RWPE2 (cell line): ENCODE results near the gene ARHGAP8.

Experiments
- ATAC-seq: fragments of 200-7000 bp; cut with Tn5 transposase; 3 replicates; pipeline ENCODE4 v1.9.1; 2021; ENCODE audit warnings: low read depth
- DNase-seq: peaks from one replicate; pipeline ENCODE4 v3.0.0-alpha.2; 2020; ENCODE audit warnings: low spot score
- H3K27ac ChIP-seq: fragments of 450-650 bp; 2 replicates; pipeline ENCODE4 v1.5.1; 2017; ENCODE audit warnings: mild to moderate bottlenecking; ENCODE audit not compliant: poor library complexity, severe bottlenecking
- H3K27me3 ChIP-seq: fragments of 250-450 bp; sonication (Bioruptor Pico); 2 replicates; pipeline ENCODE4 v1.5.1; 2021; ENCODE audit warnings: mild to moderate bottlenecking, moderate library complexity; ENCODE audit not compliant: insufficient read depth, poor library complexity, severe bottlenecking
- H3K36me3 ChIP-seq: fragments of 250-450 bp; sonication (Bioruptor Pico); 2 replicates; pipeline ENCODE4 v1.5.1; 2020; ENCODE audit warnings: low read depth, mild to moderate bottlenecking, moderate library complexity
- H3K4me1 ChIP-seq: fragments of 250-450 bp; sonication (Bioruptor Pico); 2 replicates; pipeline ENCODE4 v1.5.1; 2021; ENCODE audit warnings: mild to moderate bottlenecking, moderate library complexity; ENCODE audit not compliant: insufficient read depth, poor library complexity, severe bottlenecking
- H3K4me3 ChIP-seq: fragments of 250-450 bp; sonication (Bioruptor Pico); 2 replicates; pipeline ENCODE4 v1.5.1; 2021; ENCODE audit warnings: mild to moderate bottlenecking, moderate library complexity; ENCODE audit not compliant: severe bottlenecking
- H3K9me3 ChIP-seq: fragments of 250-450 bp; sonication (Bioruptor Pico); 2 replicates; pipeline ENCODE4 v1.5.1; 2021; ENCODE audit warnings: mild to moderate bottlenecking, moderate library complexity; ENCODE audit not compliant: severe bottlenecking
- TF ChIP-seq, protein P1 (sequence below): fragments of 450-650 bp; IDR thresholded peaks from one replicate; pipeline ENCODE4 v1.5.1; 2017; ENCODE audit warnings: mild to moderate bottlenecking, moderate library complexity; ENCODE audit not compliant: poor library complexity, severe bottlenecking

The ARHGAP8 gene

DNA sequence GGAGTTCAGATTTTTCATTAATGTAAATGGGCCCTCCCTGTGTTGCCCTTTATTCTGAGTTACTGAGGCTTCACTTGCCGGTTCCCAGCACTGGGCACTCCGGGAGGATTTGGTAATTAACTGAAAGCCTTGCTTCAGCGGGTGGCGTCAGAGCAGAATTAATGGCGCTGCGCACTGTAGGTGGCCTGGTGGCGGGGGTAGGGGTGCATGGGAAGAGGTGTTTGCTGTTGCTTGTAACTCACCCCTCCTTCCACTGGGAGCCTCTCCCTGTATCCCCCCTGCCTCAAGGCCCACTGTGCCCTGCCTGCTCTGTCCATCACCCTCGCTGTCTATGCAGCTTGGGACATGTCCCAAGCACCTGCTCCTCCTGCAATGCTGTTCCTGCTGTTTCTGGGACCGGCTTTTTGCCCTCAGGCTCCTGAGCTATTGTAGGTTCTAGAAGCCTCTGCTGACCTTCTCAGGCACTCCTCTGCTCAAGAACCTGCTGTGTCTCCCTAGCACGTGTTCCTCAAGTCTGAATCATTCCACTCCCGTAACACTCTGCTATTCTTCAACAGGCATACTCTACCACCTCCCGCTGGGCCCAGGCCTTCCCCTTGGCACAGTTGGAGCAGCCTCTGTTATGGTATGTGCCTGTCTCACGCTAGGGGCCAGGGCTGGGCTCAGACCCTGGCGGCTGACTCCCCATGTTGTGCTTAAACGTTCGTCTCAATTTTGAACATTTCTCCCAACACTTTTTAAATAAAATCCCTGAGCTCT lies 24.4 kb downstream of the ARHGAP8 start:
- no peaks in the 10 kb centered on the region for H3K4me1 ChIP-seq
- H3K4me3 ChIP-seq = no peak overlapping the region
- ATAC-seq (no peak), DNase-seq (no peak)
- H3K27me3 ChIP-seq = no peaks in the 10 kb centered on the region
- no peaks in the 10 kb centered on the region for H3K36me3 ChIP-seq
- TF ChIP-seq, protein P1, sequence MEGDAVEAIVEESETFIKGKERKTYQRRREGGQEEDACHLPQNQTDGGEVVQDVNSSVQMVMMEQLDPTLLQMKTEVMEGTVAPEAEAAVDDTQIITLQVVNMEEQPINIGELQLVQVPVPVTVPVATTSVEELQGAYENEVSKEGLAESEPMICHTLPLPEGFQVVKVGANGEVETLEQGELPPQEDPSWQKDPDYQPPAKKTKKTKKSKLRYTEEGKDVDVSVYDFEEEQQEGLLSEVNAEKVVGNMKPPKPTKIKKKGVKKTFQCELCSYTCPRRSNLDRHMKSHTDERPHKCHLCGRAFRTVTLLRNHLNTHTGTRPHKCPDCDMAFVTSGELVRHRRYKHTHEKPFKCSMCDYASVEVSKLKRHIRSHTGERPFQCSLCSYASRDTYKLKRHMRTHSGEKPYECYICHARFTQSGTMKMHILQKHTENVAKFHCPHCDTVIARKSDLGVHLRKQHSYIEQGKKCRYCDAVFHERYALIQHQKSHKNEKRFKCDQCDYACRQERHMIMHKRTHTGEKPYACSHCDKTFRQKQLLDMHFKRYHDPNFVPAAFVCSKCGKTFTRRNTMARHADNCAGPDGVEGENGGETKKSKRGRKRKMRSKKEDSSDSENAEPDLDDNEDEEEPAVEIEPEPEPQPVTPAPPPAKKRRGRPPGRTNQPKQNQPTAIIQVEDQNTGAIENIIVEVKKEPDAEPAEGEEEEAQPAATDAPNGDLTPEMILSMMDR = no peak
- H3K27ac ChIP-seq = no peak overlapping the region
- H3K9me3 ChIP-seq = peaks cover 2% of the 10 kb centered on the region

DNA sequence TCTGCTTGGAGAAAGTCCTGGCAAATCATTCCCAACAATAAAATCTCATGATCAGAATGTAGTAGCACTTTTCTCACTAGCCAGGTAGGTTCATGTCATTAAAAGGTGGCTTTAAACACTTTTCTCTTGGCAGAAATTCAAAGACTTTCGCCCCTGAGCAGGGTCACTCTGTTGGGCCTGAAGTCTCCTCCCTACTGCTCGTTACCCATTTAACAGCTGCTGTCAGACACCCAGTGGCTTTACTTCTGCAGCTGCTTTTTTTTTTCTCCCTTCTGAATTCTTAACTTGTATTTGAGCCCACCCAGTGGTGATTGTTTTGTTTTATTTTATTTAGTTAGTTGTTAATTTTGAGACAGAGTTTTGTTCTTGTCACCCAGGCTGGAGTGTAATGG lies 25.0 kb downstream of the ARHGAP8 start:
- no peaks in the 10 kb centered on the region for H3K4me1 ChIP-seq
- ATAC-seq = no peak
- H3K27ac ChIP-seq = no peak overlapping the region
- TF ChIP-seq, protein P1 = no peak
- peaks cover 2% of the 10 kb centered on the region for H3K9me3 ChIP-seq
- no peak for DNase-seq
- H3K4me3 ChIP-seq = no peak overlapping the region
- no peaks in the 10 kb centered on the region for H3K36me3 ChIP-seq
- no peaks in the 10 kb centered on the region for H3K27me3 ChIP-seq

DNA sequence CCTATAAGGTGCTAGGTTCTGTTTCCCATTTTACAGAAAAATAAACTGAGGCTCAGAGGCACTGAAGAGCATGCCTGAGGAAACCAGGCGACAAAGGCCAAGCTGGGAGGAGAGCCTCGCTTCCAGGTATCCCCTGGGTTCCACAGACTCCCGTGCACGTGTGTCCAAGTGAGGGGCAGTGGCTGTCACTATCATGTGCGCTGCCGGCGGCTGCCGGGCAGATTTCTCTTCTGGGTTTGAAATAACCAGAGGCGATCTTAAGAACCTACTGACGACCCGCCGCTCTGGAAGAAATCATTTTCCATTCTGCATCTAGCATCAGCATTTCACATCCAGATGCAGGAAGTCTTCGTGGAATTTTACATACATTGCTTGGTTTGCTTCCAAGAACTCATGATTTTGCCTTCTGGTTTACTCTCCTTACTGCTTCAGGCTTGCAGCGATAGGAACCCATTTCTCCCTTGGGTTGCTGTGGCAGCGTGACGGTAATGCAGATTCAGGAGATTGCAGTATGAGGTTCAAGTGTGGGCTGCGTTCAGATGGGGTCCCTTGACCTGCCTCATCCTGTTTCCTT lies 28.6 kb downstream of the ARHGAP8 start:
- TF ChIP-seq, protein P1 = no peak
- H3K9me3 ChIP-seq = no peaks in the 10 kb centered on the region
- no peak overlapping the region for H3K27ac ChIP-seq
- no peaks in the 10 kb centered on the region for H3K4me1 ChIP-seq
- H3K4me3 ChIP-seq = no peak overlapping the region
- no peaks in the 10 kb centered on the region for H3K36me3 ChIP-seq
- no peaks in the 10 kb centered on the region for H3K27me3 ChIP-seq
- no peak for DNase-seq
- no peak for ATAC-seq

DNA sequence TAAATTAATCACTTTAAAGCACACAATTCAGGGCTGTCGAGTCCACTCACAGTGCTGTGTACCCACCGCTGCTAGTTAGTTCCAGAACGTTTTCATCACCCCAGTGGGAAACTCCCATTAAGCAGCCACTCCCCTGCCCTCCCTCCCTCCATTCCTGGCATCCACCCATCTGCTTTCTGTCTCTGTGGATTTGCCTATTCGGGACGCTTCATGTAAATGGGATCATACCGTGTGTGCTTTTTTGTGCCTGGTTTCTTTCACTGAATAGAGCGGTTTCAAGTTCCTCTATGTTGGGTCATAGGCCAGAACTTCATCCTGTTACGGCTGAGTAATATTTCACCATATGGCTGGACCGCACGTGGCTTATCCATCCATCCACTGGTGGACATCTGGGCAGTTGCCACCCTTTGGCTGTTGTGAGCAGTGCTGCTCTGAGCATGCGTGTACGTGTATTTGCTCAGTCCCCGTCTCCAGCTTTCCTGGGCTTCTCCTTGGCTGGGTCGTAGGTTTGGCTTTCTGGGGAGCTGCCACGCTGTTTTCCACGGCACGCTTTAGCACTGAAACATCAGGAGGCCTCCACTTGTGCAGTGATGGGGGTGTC lies 30.1 kb downstream of the ARHGAP8 start:
- TF ChIP-seq, protein P1 = no peak
- DNase-seq (no peak), ATAC-seq (no peak)
- peaks cover 9% of the 10 kb centered on the region for H3K36me3 ChIP-seq
- no peaks in the 10 kb centered on the region for H3K9me3 ChIP-seq
- no peak overlapping the region for H3K27ac ChIP-seq
- no peaks in the 10 kb centered on the region for H3K27me3 ChIP-seq
- H3K4me3 ChIP-seq = no peak overlapping the region
- H3K4me1 ChIP-seq = no peaks in the 10 kb centered on the region

DNA sequence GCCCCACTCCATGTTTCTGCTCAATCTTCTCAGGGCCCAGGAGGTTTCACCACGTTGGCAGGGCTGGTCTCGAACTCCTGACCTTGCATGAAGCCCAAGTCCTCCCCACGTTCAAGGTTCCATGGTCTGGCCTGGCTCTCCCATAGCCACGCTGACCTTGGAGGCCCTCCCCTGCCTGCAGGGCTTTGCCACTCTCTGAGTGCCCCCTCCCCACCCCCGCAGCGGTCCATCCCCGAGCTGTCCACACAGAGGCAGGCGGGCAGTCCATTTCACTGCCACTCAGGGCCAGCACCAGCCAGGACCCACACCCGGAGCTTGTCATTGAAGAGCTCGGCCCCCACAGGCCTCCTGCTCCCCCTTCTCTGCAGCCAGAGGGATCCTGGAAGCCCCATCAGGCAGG lies 30.7 kb downstream of the ARHGAP8 start:
- no peaks in the 10 kb centered on the region for H3K9me3 ChIP-seq
- no peak for DNase-seq
- H3K4me3 ChIP-seq = no peak overlapping the region
- ATAC-seq = no peak
- H3K4me1 ChIP-seq = no peaks in the 10 kb centered on the region
- H3K27me3 ChIP-seq = no peaks in the 10 kb centered on the region
- H3K27ac ChIP-seq = no peak overlapping the region
- H3K36me3 ChIP-seq = peaks cover 12% of the 10 kb centered on the region
- TF ChIP-seq, protein P1 = no peak
